HFFc6 (cell line): ENCODE results near the gene FARP1. TPM values are rescaled to one million over a fixed set of nuclear protein-coding genes. Genes with fewer than 3 reads are reported as not detected.

Experiments
- DNase-seq: peaks from one replicate; pipeline ENCODE4 v3.0.0-alpha.2; 2018
- H3K27ac Mint-ChIP-seq: 2 replicates; pipeline ENCODE4 v1.8.0; 2020; ENCODE audit warnings: mild to moderate bottlenecking, mixed read lengths
- H3K27me3 Mint-ChIP-seq: 2 replicates; pipeline ENCODE4 v1.8.0; 2021; ENCODE audit warnings: mild to moderate bottlenecking, moderate library complexity, mixed read lengths; ENCODE audit not compliant: insufficient read depth
- H3K36me3 Mint-ChIP-seq: 2 replicates; pipeline ENCODE4 v1.8.0; 2021; ENCODE audit warnings: low read depth, mixed read lengths
- H3K4me1 Mint-ChIP-seq: 2 replicates; pipeline ENCODE4 v1.8.0; 2020; ENCODE audit warnings: low read depth, mixed read lengths
- H3K4me3 Mint-ChIP-seq: 2 replicates; pipeline ENCODE4 v1.8.0; 2020; ENCODE audit warnings: mild to moderate bottlenecking, moderate library complexity, mixed read lengths
- H3K9me3 Mint-ChIP-seq: 2 replicates; pipeline ENCODE4 v1.8.0; 2020; ENCODE audit warnings: mild to moderate bottlenecking, mixed read lengths
- total RNA-seq, 6 experiments: library from RNA; stranded (reverse); fragmentation: NEBNext Ultra II Directional; extraction: Animal tissue kit (Norgen Biotek cat#: 25700); gene quantifications; 2 replicates in 1 of 6; 3 replicates in 5 of 6; pipeline ENCODE4 v1.2.3, GENCODE V29; 2021
- TF ChIP-seq, protein P1 (sequence below): fragments of 200-600 bp; sonication (generic); IDR thresholded peaks from 2 replicates; pipeline ENCODE4 v1.5.0; 2021; ENCODE audit warnings: antibody characterized with exemption, mild to moderate bottlenecking

The FARP1 gene
- total RNA-seq, 6 experiments from 2014 or later: 140 to 181 (median 150) TPM

DNA sequence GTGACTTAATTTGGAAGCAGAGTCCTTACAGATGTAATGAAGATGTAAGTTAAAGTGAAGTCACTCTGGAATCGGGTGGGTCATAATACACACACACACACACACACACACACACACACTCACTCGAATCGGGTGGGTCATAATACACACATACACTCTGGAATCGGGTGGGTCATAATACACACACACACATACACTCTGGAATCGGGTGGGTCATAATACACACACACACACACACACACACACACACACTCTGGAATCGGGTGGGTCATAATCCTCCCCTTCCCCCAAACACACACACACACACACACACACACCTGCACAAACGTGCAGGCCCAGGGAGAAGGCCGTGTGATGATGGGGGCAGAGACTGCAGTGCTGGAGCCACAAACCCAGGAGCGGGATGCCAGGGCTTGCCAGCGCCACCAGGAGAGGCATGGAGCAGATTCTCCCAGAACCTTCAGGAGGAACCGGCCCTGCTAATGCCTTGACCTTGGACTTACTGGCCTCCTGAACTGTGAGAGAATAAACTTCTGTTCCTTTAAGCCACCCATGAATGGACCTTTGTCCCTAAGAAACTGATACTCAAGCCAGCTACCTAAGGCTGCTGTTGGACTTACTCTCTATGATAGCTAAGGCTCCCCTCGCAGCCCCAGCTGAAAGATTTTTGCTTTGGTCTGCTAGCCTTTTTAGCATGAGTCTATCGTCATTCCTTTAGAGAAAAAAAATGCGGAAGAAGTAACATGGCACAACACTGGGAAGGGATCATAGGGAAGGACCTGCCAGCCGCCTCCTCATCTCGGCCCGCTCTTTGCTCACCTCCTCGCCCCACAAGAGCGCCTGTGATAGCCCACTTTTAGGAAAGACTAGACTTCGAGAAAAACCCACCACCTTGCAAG lies 170.4 kb downstream of the FARP1 start:
- peaks cover 3% of the 10 kb centered on the region for H3K27me3 Mint-ChIP-seq
- peaks cover 13% of the 10 kb centered on the region for H3K4me1 Mint-ChIP-seq
- TF ChIP-seq, protein P1, sequence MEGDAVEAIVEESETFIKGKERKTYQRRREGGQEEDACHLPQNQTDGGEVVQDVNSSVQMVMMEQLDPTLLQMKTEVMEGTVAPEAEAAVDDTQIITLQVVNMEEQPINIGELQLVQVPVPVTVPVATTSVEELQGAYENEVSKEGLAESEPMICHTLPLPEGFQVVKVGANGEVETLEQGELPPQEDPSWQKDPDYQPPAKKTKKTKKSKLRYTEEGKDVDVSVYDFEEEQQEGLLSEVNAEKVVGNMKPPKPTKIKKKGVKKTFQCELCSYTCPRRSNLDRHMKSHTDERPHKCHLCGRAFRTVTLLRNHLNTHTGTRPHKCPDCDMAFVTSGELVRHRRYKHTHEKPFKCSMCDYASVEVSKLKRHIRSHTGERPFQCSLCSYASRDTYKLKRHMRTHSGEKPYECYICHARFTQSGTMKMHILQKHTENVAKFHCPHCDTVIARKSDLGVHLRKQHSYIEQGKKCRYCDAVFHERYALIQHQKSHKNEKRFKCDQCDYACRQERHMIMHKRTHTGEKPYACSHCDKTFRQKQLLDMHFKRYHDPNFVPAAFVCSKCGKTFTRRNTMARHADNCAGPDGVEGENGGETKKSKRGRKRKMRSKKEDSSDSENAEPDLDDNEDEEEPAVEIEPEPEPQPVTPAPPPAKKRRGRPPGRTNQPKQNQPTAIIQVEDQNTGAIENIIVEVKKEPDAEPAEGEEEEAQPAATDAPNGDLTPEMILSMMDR: no peak
- no peak overlapping the region for H3K4me3 Mint-ChIP-seq
- no peak for DNase-seq
- H3K27ac Mint-ChIP-seq: no peak overlapping the region
- H3K36me3 Mint-ChIP-seq: peaks cover 25% of the 10 kb centered on the region
- H3K9me3 Mint-ChIP-seq: no peaks in the 10 kb centered on the region

DNA sequence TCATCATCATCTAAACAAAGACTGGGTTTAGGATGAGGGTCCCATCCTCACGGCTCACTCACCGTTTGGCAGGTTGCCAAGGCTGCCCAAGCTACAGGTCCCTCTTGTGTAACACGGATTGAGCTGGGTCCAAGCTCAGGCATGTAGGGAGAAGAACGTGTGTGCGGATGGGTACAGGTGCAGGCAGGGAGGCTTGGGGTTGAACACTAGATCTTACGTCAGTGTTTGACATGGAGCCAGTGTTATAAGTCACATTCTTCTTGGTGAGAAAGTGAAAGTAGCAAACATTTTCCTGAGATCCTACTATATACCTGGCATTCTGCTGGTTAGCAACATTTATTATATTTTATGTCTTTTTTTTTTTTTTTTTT lies 171.0 kb downstream of the FARP1 start:
- Mint-ChIP-seq H3K4me3 (no peak overlapping the region), H3K9me3 (no peaks in the 10 kb centered on the region), H3K36me3 (peaks cover 27% of the 10 kb centered on the region), H3K27ac (no peak overlapping the region), H3K27me3 (peaks cover 4% of the 10 kb centered on the region), H3K4me1 (peaks cover 12% of the 10 kb centered on the region)
- TF ChIP-seq, protein P1: no peak
- DNase-seq: no peak

DNA sequence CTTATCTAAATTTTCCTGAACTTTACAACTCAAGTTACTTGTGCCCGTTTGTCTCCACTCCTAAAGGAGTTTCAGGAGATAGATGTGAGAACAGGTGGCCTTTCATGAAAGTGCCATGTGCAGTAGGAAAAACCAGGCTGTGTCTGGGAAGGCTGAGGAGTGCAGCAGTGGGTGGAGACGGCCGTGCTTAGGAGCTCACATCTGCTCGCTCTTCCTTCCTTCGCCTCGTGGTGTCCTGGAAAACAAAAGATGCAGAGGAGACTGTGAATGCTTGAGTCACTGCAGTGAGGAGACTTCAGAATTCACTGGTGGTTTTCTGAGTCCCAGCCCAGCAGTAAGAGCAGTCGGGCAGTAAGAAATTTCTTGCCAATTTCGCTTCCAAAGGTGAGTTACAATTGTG lies 172.6 kb downstream of the FARP1 start:
- Mint-ChIP-seq H3K4me3 (no peak overlapping the region), H3K9me3 (no peaks in the 10 kb centered on the region), H3K27ac (no peak overlapping the region), H3K27me3 (peaks cover 1% of the 10 kb centered on the region), H3K4me1 (peaks cover 10% of the 10 kb centered on the region), H3K36me3 (peaks cover 20% of the 10 kb centered on the region)
- DNase-seq: no peak
- TF ChIP-seq, protein P1: no peak

DNA sequence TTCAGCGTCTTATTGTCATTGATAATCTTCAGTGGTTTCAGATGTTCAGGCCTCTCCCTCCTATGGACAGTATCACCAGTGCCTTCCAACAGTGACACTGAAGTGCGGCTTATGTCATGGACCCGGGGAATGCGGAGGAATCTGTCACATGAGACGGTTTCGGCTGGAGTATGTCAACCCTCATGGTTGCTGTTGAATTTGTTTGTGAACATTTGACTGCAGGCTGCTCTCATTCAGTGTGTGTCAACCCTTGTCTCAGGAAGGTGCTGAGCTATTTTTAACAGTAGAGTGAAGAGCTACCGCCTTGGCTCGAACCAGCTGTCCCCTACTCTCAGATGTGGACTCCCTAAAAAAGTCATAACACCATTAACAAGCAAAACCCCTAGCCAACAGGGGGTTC lies 173.0 kb downstream of the FARP1 start:
- H3K4me3 Mint-ChIP-seq: no peak overlapping the region
- H3K27me3 Mint-ChIP-seq: peaks cover 1% of the 10 kb centered on the region
- no peak overlapping the region for H3K27ac Mint-ChIP-seq
- H3K36me3 Mint-ChIP-seq: peaks cover 19% of the 10 kb centered on the region
- peaks cover 10% of the 10 kb centered on the region for H3K4me1 Mint-ChIP-seq
- no peaks in the 10 kb centered on the region for H3K9me3 Mint-ChIP-seq
- TF ChIP-seq, protein P1: no peak
- DNase-seq: no peak

DNA sequence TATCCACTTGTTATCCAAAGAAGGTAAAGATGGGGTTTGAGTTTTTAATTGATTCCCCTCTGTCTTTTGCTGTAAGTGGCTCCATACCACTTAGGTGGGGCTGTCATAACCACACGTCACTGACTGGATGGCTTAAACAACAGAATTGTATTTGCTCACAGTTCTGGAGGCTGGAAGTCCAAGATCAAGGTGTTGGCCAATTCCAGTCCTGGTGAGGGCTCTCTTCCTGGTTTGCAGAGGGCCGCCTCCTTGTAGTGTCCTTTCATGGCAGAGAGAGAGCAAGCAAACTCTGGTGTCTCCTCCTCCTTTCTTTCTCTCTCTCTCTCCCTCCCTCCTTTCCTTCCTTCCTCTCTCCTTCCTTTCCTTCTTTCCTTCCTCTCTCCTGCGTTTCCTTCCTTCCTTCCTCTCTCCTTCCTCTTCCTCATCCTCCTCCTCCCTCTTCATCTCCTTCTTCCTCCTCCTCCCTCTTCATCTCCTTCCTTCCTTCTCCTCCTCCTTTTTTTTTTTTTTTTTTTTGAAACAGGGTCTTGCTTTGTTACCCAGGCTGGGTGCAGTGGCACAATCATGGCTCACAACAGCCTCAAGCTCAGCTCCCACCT lies 174.8 kb downstream of the FARP1 start:
- H3K4me1 Mint-ChIP-seq: peaks cover 16% of the 10 kb centered on the region
- TF ChIP-seq, protein P1: no peak

More for the DNA sequence above, 174.8 kb downstream of the FARP1 start:
- H3K27ac Mint-ChIP-seq: no peak overlapping the region
- no peak for DNase-seq
- H3K9me3 Mint-ChIP-seq: no peaks in the 10 kb centered on the region
- peaks cover 1% of the 10 kb centered on the region; the same call in 1 of the 2 replicates for H3K27me3 Mint-ChIP-seq
- H3K4me3 Mint-ChIP-seq: no peak overlapping the region
- H3K36me3 Mint-ChIP-seq: peaks cover 23% of the 10 kb centered on the region
